Liver (tissue), 9 donors: ENCODE measurements around the gene TRMT61A. TPM values are rescaled to one million over a fixed set of nuclear protein-coding genes. Genes with fewer than 3 reads are reported as not detected.

ENCODE experiments used
- DNase-seq: peaks from one replicate; pipeline ENCODE4 v3.0.0-alpha.2; 2017; ENCODE audit warnings: low spot score
- H3K27ac ChIP-seq, 2 donors: one replicate each; pipeline ENCODE4 v1.7.0; 2013; ENCODE audit warnings: inconsistent platforms in 2 of 2, low read length in 2 of 2, control low read depth in 1 of 2, low read depth in 1 of 2, mild to moderate bottlenecking in 1 of 2
- H3K27me3 ChIP-seq, 4 donors: one replicate each; pipeline versions ENCODE4 v1.6.1 to v1.7.0; 2013; ENCODE audit warnings: low read length in 3 of 4, inconsistent platforms in 1 of 4, mild to moderate bottlenecking in 1 of 4, moderate library complexity in 1 of 4; ENCODE audit not compliant: control insufficient read depth in 4 of 4, insufficient read depth in 4 of 4
- H3K36me3 ChIP-seq, 4 donors: one replicate each; pipeline versions ENCODE4 v1.6.1 to v1.7.0; 2013; ENCODE audit warnings: low read length in 3 of 4, mild to moderate bottlenecking in 3 of 4, low read depth in 1 of 4, moderate library complexity in 1 of 4; ENCODE audit not compliant: control insufficient read depth in 4 of 4, insufficient read depth in 3 of 4
- H3K4me1 ChIP-seq, 4 donors: one replicate each; pipeline versions ENCODE4 v1.6.1 to v1.7.0; 2013; ENCODE audit warnings: low read length in 3 of 4, mild to moderate bottlenecking in 3 of 4, moderate library complexity in 1 of 4; ENCODE audit not compliant: control insufficient read depth in 4 of 4, insufficient read depth in 4 of 4
- H3K4me3 ChIP-seq, 3 donors: one replicate each; pipeline versions ENCODE4 v1.6.1 to v1.7.0; 2013; ENCODE audit warnings: low read length in 3 of 3, control low read depth in 1 of 3, low read depth in 1 of 3, mild to moderate bottlenecking in 1 of 3
- H3K9ac ChIP-seq, 2 donors: one replicate each; pipeline ENCODE4 v1.7.0; 2013; ENCODE audit warnings: low read length in 2 of 2, mild to moderate bottlenecking in 2 of 2, moderate library complexity in 2 of 2, control low read depth in 1 of 2, low read depth in 1 of 2
- H3K9me3 ChIP-seq, 4 donors: one replicate each; pipeline versions ENCODE4 v1.6.1 to v1.7.0; 2013; ENCODE audit warnings: low read length in 3 of 4; ENCODE audit not compliant: control insufficient read depth in 4 of 4
- ATF3 ChIP-seq: IDR thresholded peaks from 2 replicates; pipeline ENCODE4 v1.6.1; 2016; ENCODE audit warnings: antibody characterized with exemption
- CTCF ChIP-seq: fragments of 150-350 bp; IDR thresholded peaks from 2 replicates; pipeline ENCODE4 v1.5.1; 2017; ENCODE audit warnings: improper control_type of control experiment, low read depth, low read length; ENCODE audit not compliant: missing input control
- EGR1 ChIP-seq, 2 donors: IDR thresholded peaks; 2 replicates each; pipeline ENCODE4 v1.6.1; 2016 to 2018; ENCODE audit warnings: antibody characterized with exemption in 2 of 2, low read depth in 2 of 2
- FOXA1 ChIP-seq: IDR thresholded peaks from 2 replicates; pipeline ENCODE4 v1.6.1; 2016; ENCODE audit warnings: antibody characterized with exemption
- FOXA2 ChIP-seq: IDR thresholded peaks from 2 replicates; pipeline ENCODE4 v1.6.1; 2016; ENCODE audit warnings: antibody characterized with exemption
- GABPA ChIP-seq, 2 donors: IDR thresholded peaks in 1 of 2; conservative IDR thresholded peaks in 1 of 2; 2 replicates each; pipeline ENCODE4 v1.6.1; 2016; ENCODE audit warnings: antibody characterized with exemption in 2 of 2, mild to moderate bottlenecking in 1 of 2, moderate library complexity in 1 of 2
- HNF4A ChIP-seq, 2 donors: conservative IDR thresholded peaks; 2 replicates each; pipeline ENCODE4 v1.6.1; 2016; ENCODE audit warnings: antibody characterized with exemption in 2 of 2, mild to moderate bottlenecking in 2 of 2
- HNF4G ChIP-seq: IDR thresholded peaks from 2 replicates; pipeline ENCODE4 v1.6.1; 2016; ENCODE audit warnings: antibody characterized with exemption
- JUND ChIP-seq, 2 donors: IDR thresholded peaks; 2 replicates each; pipeline ENCODE4 v1.6.1; 2016; ENCODE audit warnings: antibody characterized with exemption in 2 of 2
- MAX ChIP-seq: IDR thresholded peaks from 2 replicates; pipeline ENCODE4 v1.6.1; 2016; ENCODE audit warnings: antibody characterized with exemption
- NR2F2 ChIP-seq: IDR thresholded peaks from 2 replicates; pipeline ENCODE4 v1.6.1; 2016; ENCODE audit warnings: antibody characterized with exemption
- RAD21 ChIP-seq, 2 donors: IDR thresholded peaks; 2 replicates each; pipeline ENCODE4 v1.6.1; 2016; ENCODE audit warnings: antibody characterized with exemption in 2 of 2, mild to moderate bottlenecking in 2 of 2
- RXRA ChIP-seq, 2 donors: IDR thresholded peaks; 2 replicates each; pipeline ENCODE4 v1.6.1; 2017 to 2018; ENCODE audit warnings: antibody characterized with exemption in 2 of 2, mild to moderate bottlenecking in 1 of 2
- TAF1 ChIP-seq: conservative IDR thresholded peaks from 2 replicates; pipeline ENCODE4 v1.6.1; 2016; ENCODE audit warnings: antibody characterized with exemption, mild to moderate bottlenecking
- YY1 ChIP-seq: IDR thresholded peaks from 2 replicates; pipeline ENCODE4 v1.6.1; 2016; ENCODE audit warnings: antibody characterized with exemption, mild to moderate bottlenecking
- ZBTB33 ChIP-seq: IDR thresholded peaks from 2 replicates; pipeline ENCODE4 v1.6.1; 2016; ENCODE audit warnings: antibody characterized with exemption
- WGBS: extraction: QIAGEN DNeasy Blood & Tissue Kit; methylation state at CpG from one replicate; pipeline ENCODE4 v1.1.7; 2013; 5-methylcytosine and 5-hydroxymethylcytosine counted together
- polyA plus RNA-seq, 2 donors: library from polyadenylated mRNA; stranded (reverse) in 1 of 2; unstranded in 1 of 2; fragments of 200-250 nt in 1 of 2; fragments of >200 nt in 1 of 2; fragmentation: Nextera tagmentation in 1 of 2; extraction: Ambion mirVana in 1 of 2; gene quantifications; one replicate each; pipeline versions ENCODE4 v1.2.1 to v1.2.3, GENCODE V29; 2013 to 2015
- total RNA-seq, 2 donors: library from RNA; depleted of rRNA; stranded (reverse); fragments of >200 nt; gene quantifications; one replicate each; pipeline ENCODE4 v1.2.3, GENCODE V29; 2014
- donor health status: healthy.
- donor health status: healthy.
- donor health status: healthy.
- donor health status: healthy.
- donor health status: healthy.

Gene TRMT61A
- total and polyA plus RNA-seq, 4 donors = 4.1 to 8.0 (median 6.5) TPM

GRCh38 chr14:103540821-103541708 lies 12.1 kb downstream of the TRMT61A start:
- Histone ChIP-seq H3K4me3 (no peak overlapping the region), H3K9me3 (no peaks in the 10 kb centered on the region), H3K27me3 (no peaks in the 10 kb centered on the region), H3K4me1 (peaks cover 0 to 6% (median 0%) of the 10 kb centered on the region in 4 donors), H3K36me3 (no peaks in the 10 kb centered on the region), H3K27ac (no peak overlapping the region), H3K9ac (no peak overlapping the region)
- no peak for DNase-seq
- no peak for TF ChIP-seq NR2F2
- no peak for TF ChIP-seq GABPA (IDR thresholded peaks at IDR 0.05 in 1 of 2, conservative IDR thresholded peaks at IDR 0.05 in 1 of 2)
- TF ChIP-seq FOXA1 = no peak
- TF ChIP-seq RXRA (IDR thresholded peaks at IDR 0.05) = no peak
- TF ChIP-seq FOXA2 = no peak
- TF ChIP-seq ATF3 = no peak
- no peak for TF ChIP-seq ZBTB33
- TF ChIP-seq RAD21 (IDR thresholded peaks at IDR 0.05) = no peak
- no peak for TF ChIP-seq EGR1 (IDR thresholded peaks at IDR 0.05; ENCODE audit: low read depth in 2 of 2)
- TF ChIP-seq CTCF = no peak
- no peak for TF ChIP-seq TAF1
- no peak for TF ChIP-seq HNF4G
- TF ChIP-seq JUND (IDR thresholded peaks at IDR 0.05) = no peak
- no peak for TF ChIP-seq HNF4A (conservative IDR thresholded peaks at IDR 0.05)
- TF ChIP-seq MAX = no peak
- 75% methylated on average over 17 of the region's 17 CpGs for WGBS

GRCh38 chr14:103541709-103542604 lies 13.0 kb downstream of the TRMT61A start:
- no peak for DNase-seq
- H3K4me1 ChIP-seq = peaks cover 0 to 6% (median 0%) of the 10 kb centered on the region in 4 donors
- no peaks in the 10 kb centered on the region for H3K36me3 ChIP-seq
- H3K9ac ChIP-seq = no peak overlapping the region
- 60% methylated on average over 33 of the region's 33 CpGs for WGBS
- H3K4me3 ChIP-seq = no peak overlapping the region
- H3K27me3 ChIP-seq = no peaks in the 10 kb centered on the region
- no peak overlapping the region for H3K27ac ChIP-seq
- TF ChIP-seq JUND (IDR thresholded peaks at IDR 0.05) (no peak), YY1 (no peak)
- no peaks in the 10 kb centered on the region for H3K9me3 ChIP-seq
